ENCODE results near the gene NUDT21.

The NUDT21 gene

DNA sequence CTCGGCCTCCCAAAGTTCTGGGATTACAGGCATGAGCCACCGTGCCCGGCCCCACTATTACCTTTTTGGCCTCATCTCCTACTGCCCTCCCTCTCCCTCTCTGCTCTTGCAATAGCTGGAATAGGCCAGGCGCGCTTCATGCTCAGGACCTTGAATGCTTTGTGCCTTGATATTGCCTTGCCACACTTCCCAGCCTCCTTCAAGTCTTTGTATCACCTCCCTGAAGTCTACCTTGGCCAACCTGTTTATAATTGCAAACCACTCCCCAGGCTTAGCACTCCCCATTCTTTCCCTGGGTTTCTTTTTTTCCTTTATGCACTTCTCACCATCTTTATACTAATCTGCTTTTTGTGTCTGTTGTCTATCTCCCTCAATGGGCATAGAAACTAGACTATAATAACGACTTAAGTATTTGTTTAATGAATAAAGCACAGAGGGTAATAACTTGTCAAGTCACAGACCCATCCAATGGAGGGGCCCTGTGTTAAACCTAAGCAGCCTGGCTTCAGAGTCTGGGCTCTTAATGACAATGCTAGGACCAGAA, 6.9 kb upstream of the NUDT21 start:
- no peak overlapping the region for H3K4me3 ChIP-seq (replicated peaks; ENCODE audit: low read depth, low read length)
- TF ChIP-seq, protein P1, sequence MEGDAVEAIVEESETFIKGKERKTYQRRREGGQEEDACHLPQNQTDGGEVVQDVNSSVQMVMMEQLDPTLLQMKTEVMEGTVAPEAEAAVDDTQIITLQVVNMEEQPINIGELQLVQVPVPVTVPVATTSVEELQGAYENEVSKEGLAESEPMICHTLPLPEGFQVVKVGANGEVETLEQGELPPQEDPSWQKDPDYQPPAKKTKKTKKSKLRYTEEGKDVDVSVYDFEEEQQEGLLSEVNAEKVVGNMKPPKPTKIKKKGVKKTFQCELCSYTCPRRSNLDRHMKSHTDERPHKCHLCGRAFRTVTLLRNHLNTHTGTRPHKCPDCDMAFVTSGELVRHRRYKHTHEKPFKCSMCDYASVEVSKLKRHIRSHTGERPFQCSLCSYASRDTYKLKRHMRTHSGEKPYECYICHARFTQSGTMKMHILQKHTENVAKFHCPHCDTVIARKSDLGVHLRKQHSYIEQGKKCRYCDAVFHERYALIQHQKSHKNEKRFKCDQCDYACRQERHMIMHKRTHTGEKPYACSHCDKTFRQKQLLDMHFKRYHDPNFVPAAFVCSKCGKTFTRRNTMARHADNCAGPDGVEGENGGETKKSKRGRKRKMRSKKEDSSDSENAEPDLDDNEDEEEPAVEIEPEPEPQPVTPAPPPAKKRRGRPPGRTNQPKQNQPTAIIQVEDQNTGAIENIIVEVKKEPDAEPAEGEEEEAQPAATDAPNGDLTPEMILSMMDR (IDR thresholded peaks at IDR 0.05; ENCODE audit: insufficient read depth, low read length, poor library complexity, severe bottlenecking): no peak
- peaks cover 7% of the 10 kb centered on the region for H3K36me3 ChIP-seq (ENCODE audit: control insufficient read depth, insufficient read depth, low read length)
- no peak for DNase-seq (ENCODE audit: extremely low read depth, insufficient read length)
- no peaks in the 10 kb centered on the region for H3K27me3 ChIP-seq (replicated peaks; ENCODE audit: control insufficient read depth, insufficient read depth, low read length)

DNA sequence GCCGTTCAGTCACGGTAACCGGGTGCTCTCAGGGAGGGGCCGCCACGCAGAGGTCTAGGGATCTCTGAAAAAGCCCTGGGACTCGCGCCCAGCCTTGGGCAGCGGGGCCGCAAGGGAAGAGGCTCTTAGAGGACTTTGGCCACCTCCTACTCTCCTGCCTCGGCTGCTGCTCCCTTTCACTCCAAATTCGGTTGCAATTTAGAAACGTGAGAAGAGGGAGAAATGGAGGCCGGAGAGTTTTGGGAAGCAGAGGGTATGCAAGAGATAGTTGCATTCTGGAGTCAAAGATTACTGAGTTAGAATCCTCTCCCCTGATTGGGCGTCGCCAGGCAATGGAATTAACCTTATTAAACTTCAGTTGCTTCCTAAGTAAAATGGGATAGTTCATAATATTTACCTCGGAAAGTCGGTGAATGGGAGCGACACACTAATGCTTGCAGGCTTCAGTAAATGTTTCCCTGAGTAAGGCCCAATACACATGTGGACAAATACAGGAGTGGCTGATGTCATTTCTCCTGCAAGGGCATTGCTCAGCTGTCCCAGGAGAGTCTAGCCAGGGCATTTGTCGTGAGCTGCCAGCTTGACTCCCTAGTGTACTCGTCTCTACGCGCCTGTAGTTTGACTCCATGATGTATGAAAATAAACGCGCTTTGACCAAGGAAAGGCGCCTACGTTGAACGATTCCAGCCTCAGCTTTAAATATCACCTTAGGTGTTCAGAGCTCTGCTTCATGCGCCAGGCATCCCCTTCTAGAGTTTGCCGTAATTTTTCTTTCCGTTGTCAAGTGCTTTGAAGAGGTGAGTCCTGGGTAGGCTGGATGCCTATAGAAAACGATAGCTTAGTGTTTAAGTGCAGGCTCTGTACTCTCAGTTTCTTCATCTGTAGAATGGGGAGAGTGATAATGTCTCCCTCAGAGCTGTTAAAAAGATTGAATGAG, 889 bp upstream of the NUDT21 start:
- TF ChIP-seq, protein P1 (IDR thresholded peaks at IDR 0.05; ENCODE audit: insufficient read depth, low read length, poor library complexity, severe bottlenecking): no peak
- peaks cover 7% of the 10 kb centered on the region for H3K36me3 ChIP-seq (ENCODE audit: control insufficient read depth, insufficient read depth, low read length)
- H3K4me3 ChIP-seq (replicated peaks; ENCODE audit: low read depth, low read length): peak overlapping the region; percentile 85
- no peaks in the 10 kb centered on the region for H3K27me3 ChIP-seq (replicated peaks; ENCODE audit: control insufficient read depth, insufficient read depth, low read length)
- no peak for DNase-seq (ENCODE audit: extremely low read depth, insufficient read length)

DNA sequence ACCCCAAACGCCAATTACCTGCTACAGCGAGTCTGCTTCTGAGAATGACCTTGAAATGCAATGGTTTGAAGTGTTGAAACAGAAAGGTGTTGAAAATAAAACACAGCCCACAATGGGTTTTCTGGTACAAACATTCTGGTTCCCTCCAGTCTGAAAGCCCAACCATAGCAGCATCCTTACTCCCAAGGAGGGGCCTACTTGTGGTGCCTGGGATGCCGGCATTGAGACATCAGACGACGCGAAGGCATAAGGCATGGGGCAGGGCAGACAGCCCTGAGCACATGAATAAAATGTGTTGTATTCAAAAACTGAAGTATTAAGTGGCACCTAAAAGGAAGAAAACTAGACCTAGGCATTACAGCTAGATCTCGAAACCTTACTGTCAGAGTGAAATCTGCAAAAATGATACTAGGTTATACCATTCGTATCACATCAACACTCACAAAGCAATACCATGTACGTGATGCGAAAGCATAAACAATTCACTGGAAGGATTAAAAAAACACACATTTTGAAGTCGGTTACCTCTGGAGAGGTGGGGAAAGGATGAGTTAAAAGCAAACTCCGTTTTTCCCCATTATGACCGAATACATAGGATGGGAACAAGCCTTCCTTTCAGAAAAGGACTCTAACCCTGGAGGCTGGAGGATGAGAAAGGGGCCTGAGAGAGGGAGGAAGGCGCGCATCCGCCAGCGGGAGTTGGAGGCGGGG, 702 bp downstream of the NUDT21 start:
- TF ChIP-seq, protein P1 (IDR thresholded peaks at IDR 0.05; ENCODE audit: insufficient read depth, low read length, poor library complexity, severe bottlenecking): no peak
- Histone ChIP-seq H3K4me3 (replicated peaks; ENCODE audit: low read depth, low read length) (peak overlapping the region; percentile 85), H3K36me3 (ENCODE audit: control insufficient read depth, insufficient read depth, low read length) (peaks cover 4% of the 10 kb centered on the region), H3K27me3 (replicated peaks; ENCODE audit: control insufficient read depth, insufficient read depth, low read length) (no peaks in the 10 kb centered on the region)
- DNase-seq (ENCODE audit: extremely low read depth, insufficient read length): peak; percentile 11

DNA sequence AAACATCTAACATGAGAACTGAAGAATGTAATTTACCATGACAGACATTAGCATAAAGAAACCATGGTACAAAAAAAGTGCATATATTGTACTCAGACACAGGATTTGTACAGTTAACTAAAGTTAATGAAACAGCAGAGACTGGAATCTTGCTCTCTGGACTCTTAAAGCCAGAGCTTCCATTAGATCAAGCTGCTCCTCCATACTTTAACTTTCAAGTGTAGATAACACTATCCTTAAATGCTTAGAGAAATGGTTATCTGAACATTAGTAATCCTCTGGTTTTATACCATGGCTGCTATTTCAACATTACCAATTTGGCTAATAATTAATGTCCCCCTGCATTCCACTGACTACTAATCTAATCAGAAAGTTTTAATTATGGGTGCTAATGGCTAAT, 3.1 kb downstream of the NUDT21 start:
- TF ChIP-seq, protein P1 (IDR thresholded peaks at IDR 0.05; ENCODE audit: insufficient read depth, low read length, poor library complexity, severe bottlenecking): no peak
- Histone ChIP-seq H3K4me3 (replicated peaks; ENCODE audit: low read depth, low read length) (no peak overlapping the region), H3K36me3 (ENCODE audit: control insufficient read depth, insufficient read depth, low read length) (peaks cover 4% of the 10 kb centered on the region), H3K27me3 (replicated peaks; ENCODE audit: control insufficient read depth, insufficient read depth, low read length) (no peaks in the 10 kb centered on the region)
- DNase-seq (ENCODE audit: extremely low read depth, insufficient read length): no peak

DNA sequence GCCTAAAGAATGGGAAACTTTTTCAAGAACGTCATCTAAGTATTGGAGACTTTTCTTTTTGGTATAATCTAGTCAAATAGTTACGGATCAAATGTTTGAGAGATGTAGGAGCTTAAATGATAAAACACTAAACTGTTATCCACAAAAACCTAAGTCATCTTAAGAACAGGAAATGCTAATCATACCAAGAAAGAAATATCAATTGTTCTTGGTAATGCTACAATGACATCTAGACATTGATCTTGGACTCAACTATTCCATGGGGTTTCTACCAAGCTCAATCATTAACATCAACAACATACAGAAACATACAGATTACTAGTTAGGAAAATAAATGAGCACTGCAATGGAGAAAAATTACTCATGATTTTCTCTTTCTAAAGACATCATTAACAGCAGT, 3.8 kb downstream of the NUDT21 start:
- Histone ChIP-seq H3K36me3 (ENCODE audit: control insufficient read depth, insufficient read depth, low read length) (peaks cover 4% of the 10 kb centered on the region), H3K27me3 (replicated peaks; ENCODE audit: control insufficient read depth, insufficient read depth, low read length) (no peaks in the 10 kb centered on the region), H3K4me3 (replicated peaks; ENCODE audit: low read depth, low read length) (no peak overlapping the region)
- TF ChIP-seq, protein P1 (IDR thresholded peaks at IDR 0.05; ENCODE audit: insufficient read depth, low read length, poor library complexity, severe bottlenecking): no peak
- no peak for DNase-seq (ENCODE audit: extremely low read depth, insufficient read length)
